Measurements from ENCODE around the gene SEMA6D. TPM values are rescaled to one million over a fixed set of nuclear protein-coding genes. Genes with fewer than 3 reads are reported as not detected.

Gene SEMA6D
- total RNA-seq, 1 donor: 17.7 TPM

GRCh38 chr15:47691882-47692281 is 25.4 kb upstream of the SEMA6D start:
- no peak overlapping the region for H3K4me3 ChIP-seq (ENCODE audit: low read depth, low read length)
- DNase-seq (ENCODE audit: low read depth): no peak
- TF ChIP-seq CTCF (IDR thresholded peaks at IDR 0.05; ENCODE audit: insufficient read depth, low read length): no peak

GRCh38 chr15:47696351-47696750 is 21.0 kb upstream of the SEMA6D start:
- no peak for TF ChIP-seq CTCF (IDR thresholded peaks at IDR 0.05; ENCODE audit: insufficient read depth, low read length)
- DNase-seq (ENCODE audit: low read depth): no peak
- no peak overlapping the region for H3K4me3 ChIP-seq (ENCODE audit: low read depth, low read length)

- DNase-seq (ENCODE audit: low read depth): no peak
- H3K4me3 ChIP-seq (ENCODE audit: low read depth, low read length): no peak overlapping the region
- no peak for TF ChIP-seq CTCF (IDR thresholded peaks at IDR 0.05; ENCODE audit: insufficient read depth, low read length)
Observed at GRCh38 chr15:47705281-47705997, 11.9 kb upstream of the SEMA6D start.

- TF ChIP-seq CTCF (IDR thresholded peaks at IDR 0.05; ENCODE audit: insufficient read depth, low read length): no peak
- no peak overlapping the region for H3K4me3 ChIP-seq (ENCODE audit: low read depth, low read length)
- no peak for DNase-seq (ENCODE audit: low read depth)
Observed at GRCh38 chr15:47707391-47707790, 9.9 kb upstream of the SEMA6D start.

GRCh38 chr15:47708161-47708980 is 8.9 kb upstream of the SEMA6D start:
- no peak for TF ChIP-seq CTCF (IDR thresholded peaks at IDR 0.05; ENCODE audit: insufficient read depth, low read length)
- no peak overlapping the region for H3K4me3 ChIP-seq (ENCODE audit: low read depth, low read length)
- no peak for DNase-seq (ENCODE audit: low read depth)

- no peak overlapping the region for H3K4me3 ChIP-seq (ENCODE audit: low read depth, low read length)
- peak; percentile 55 for TF ChIP-seq CTCF (IDR thresholded peaks at IDR 0.05; ENCODE audit: insufficient read depth, low read length)
- DNase-seq (ENCODE audit: low read depth): no peak
Observed at GRCh38 chr15:47711655-47712054, 5.7 kb upstream of the SEMA6D start.
